Measurements from ENCODE around the gene F11. TPM values are rescaled to one million over a fixed set of nuclear protein-coding genes. Genes with fewer than 3 reads are reported as not detected.

F11 gene
- total and polyA plus RNA-seq, 2 of the 13 experiments (the other 11 are each of a cell fraction or from before 2014, with no cell fraction given): 35.1 to 58.0 TPM

GRCh38 chr4:186260504-186261448 is 5.2 kb upstream of the F11 start (continued):
- peak; percentile 79 for TF ChIP-seq ZFP91 (CRISPR knock-in tag; IDR thresholded peaks at IDR 0.05; ENCODE audit: borderline replicate concordance)
- peak; percentile 57; the same call in 1 of the 2 replicates for TF ChIP-seq DPF2 (CRISPR knock-in tag; IDR thresholded peaks at IDR 0.05; ENCODE audit: borderline replicate concordance, low read depth)
- TF ChIP-seq ZNF256 (CRISPR knock-in tag; conservative IDR thresholded peaks at IDR 0.05): no peak; the same call in 1 of the 2 replicates
- no peak for TF ChIP-seq ZNF530 (CRISPR knock-in tag; IDR thresholded peaks at IDR 0.05; ENCODE audit: low read depth)
- 0 out of 2 replicates have a peak, but pooled peaks have one; percentile 57 for TF ChIP-seq KLF6 (CRISPR knock-in tag; IDR thresholded peaks at IDR 0.05)
- 0 out of 2 replicates have a peak, but pooled peaks have one; percentile 28 for TF ChIP-seq TERF1 (CRISPR knock-in tag; IDR thresholded peaks at IDR 0.05)
- TF ChIP-seq ZNF331 (CRISPR knock-in tag; IDR thresholded peaks at IDR 0.05): peak; percentile 69; the same call in 1 of the 2 replicates
- TF ChIP-seq ZSCAN5A (CRISPR knock-in tag; IDR thresholded peaks at IDR 0.05; ENCODE audit: borderline replicate concordance): peak; percentile 53
- TF ChIP-seq THAP7 (CRISPR knock-in tag; IDR thresholded peaks at IDR 0.05): peak; percentile 41; the same call in 1 of the 2 replicates
- TF ChIP-seq ZNF280D (CRISPR knock-in tag; IDR thresholded peaks at IDR 0.05): no peak
- no peak; the same call in 1 of the 2 replicates for TF ChIP-seq ZNF569 (CRISPR knock-in tag; IDR thresholded peaks at IDR 0.05; ENCODE audit: borderline replicate concordance)

Data from HepG2 (cell line).